NCI-H69 (cell line): Measurements from ENCODE around the gene CLDN16.

Experiments used
- DNase-seq: peaks from one replicate; lab custom pipeline; 2025; lab: John Stamatoyannopoulos, UW

Gene CLDN16

GRCh38 chr3:190442240-190442639 is 54.3 kb downstream of the CLDN16 start:
- DNase-seq = no peak

DNA sequence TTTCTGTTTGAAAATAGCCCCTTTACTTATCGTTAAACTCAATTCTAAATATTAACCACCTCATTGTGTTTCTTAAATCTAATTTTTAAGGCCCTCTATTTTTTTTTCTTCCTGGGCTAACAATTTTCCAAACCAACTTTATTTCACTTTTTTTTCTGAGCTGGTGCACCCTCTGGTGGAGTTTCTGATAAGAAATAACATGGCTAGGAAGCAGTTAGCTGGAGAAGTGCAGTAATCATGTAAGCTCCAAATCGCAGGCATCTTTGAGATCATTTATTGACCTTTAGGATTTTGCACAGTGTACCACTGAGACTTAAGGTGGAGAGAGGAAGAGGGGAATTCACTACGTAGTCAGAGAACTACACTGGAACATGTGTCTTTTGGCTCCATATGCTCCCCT is 55.3 kb downstream of the CLDN16 start:
- no peak for DNase-seq

DNA sequence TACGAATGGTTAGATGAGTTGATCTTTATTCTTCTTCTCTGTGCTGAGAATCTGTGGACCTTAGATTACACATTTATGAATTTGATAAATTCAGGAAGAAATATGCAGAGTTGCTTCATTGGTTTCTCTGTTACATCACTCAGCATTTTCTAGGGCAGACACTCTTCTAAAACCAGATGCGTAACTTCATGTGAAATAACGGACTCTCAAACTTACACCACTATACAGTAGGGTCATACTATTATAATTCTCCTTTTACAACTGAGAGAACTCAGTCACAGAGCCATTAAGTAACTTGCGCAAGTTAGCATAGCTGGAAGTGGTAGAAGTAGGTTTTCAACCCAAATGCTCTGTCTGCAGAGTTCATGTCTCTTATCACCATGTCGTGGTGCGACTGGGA is 56.0 kb downstream of the CLDN16 start:
- no peak for DNase-seq

DNA sequence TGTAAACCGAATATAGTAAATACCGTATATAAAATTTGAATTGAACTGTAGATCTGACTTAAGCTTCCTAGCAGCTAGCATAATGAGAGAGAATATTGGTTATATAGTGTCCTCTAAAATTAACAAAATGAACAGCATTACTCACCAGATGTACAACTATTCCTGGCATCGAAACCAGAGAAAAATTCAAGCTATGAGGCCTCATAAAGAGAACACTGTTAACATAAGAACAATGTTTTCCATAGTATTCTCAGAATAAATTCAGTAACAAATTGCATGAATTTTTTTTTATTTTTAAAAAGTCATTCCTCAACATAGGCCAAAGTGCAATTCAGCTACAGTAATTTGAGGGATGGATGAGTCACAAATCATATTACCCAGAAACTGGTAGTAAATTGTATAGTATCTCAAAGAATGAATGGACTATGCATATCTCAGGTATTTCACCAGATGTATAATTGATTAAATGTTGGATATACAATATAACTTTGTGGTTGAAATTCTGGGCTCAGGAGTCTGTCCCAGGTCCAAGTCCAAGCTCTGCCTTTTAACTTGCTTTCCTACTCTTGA is 56.7 kb downstream of the CLDN16 start:
- DNase-seq = no peak

- no peak for DNase-seq
These were observed 58.8 kb downstream of the CLDN16 start for GRCh38 chr3:190446573-190447279.

GRCh38 chr3:190448256-190448655 is 60.3 kb downstream of the CLDN16 start:
- DNase-seq = no peak

- no peak for DNase-seq
These were observed 61.8 kb downstream of the CLDN16 start, which contains the start of gene TMEM207 for GRCh38 chr3:190449801-190450200. TMEM207 (minus strand) TSS chr3:190449901; CDS start chr3:190449809, 92 bp downstream.

DNA sequence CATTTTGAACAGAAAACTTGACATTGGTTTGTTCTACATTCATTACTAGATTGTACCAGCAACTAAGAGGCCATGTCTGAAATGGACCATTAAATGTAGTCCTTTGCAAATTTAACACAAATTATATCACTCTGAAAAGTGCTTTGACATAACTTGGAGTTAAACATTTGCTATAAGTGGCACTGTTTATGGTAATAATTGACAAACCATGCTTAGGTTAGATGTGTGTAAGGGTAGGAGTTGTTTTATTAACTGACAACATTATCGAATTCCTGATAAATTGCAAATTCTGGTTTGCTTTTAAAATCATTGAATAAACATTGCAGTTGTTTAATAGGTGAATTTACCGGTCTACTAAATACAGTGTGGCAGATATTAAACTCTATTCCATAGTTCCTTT is 67.9 kb downstream of the CLDN16 start:
- no peak for DNase-seq

DNA sequence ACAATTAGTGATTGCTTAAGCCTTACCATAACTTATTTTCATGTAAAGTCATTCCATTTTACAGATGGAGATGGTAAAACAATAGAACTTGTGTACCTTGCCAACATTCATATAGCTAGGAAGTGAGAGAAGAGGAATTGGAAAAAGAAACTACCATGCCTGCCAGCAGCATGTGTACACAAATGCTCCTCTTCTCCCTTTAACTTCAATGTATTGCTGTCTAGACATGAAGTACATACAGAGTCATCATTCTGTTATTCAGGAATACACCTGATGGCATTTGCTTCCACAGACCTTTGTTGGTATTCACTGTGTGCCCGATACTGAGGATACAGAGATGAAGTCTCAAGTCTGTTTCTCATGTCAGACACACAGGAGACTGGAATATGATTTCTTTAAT is 68.8 kb downstream of the CLDN16 start:
- DNase-seq = no peak

GRCh38 chr3:190458040-190458439 is 70.1 kb downstream of the CLDN16 start:
- no peak for DNase-seq
